ENCODE measurements around the gene CDS1. TPM values are rescaled to one million over a fixed set of nuclear protein-coding genes. Genes with fewer than 3 reads are reported as not detected.

Gene CDS1
- total and polyA plus RNA-seq, 2 of the 8 experiments (the other 6 are each of a cell fraction or from before 2014, with no cell fraction given): 8.7 to 13.9 TPM

DNA sequence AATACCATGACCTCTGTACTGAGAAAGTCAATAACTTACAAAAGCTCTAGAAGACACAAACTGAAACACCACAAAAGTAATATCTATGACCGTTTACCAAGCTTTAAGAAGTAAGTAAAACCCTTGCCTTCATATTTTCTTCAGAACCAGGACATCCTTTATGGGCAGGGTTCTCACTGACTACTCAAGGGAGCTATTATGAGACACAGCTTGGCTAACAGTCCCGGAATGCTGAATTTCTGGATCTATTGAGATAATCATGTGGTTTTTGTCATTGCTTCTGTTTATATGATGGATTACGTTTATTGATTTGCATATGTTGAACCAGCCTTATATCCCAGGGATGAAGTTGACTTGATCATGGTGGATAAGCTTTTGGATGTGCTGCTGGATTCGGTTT, 19.9 kb upstream of the CDS1 start:
- Histone ChIP-seq H3K4me1 (replicated peaks in 1 of 4; ENCODE audit: control insufficient read depth in 3 of 4, insufficient read depth in 4 of 4, low read length in 3 of 4) (peaks cover 3 to 11% (median 8%) of the 10 kb centered on the region in 4 experiments; a peak in 4 of 7 replicates), H3K23ac (ENCODE audit: insufficient read length) (no peak overlapping the region), H3K9me3 (ENCODE audit: insufficient read depth in 2 of 2, low read depth in 1 of 2, low read length in 1 of 2) (no peaks in the 10 kb centered on the region), H4K5ac (ENCODE audit: insufficient read length, low read depth, low read length) (peak overlapping the region; percentile 44), H4K91ac (replicated peaks; ENCODE audit: insufficient read length, low read length) (no peak overlapping the region), H2AK5ac (ENCODE audit: low read depth, low read length) (no peak overlapping the region), H3K14ac (ENCODE audit: insufficient read length) (no peak overlapping the region), H2BK20ac (ENCODE audit: low read length) (no peak overlapping the region), H3K23me2 (ENCODE audit: low read depth, low read length) (no peaks in the 10 kb centered on the region), H2AFZ (ENCODE audit: low read length) (no peak overlapping the region), H3K18ac (ENCODE audit: extremely low read depth, low read length) (no peak overlapping the region), H3K36me3 (ENCODE audit: control insufficient read depth in 2 of 4, insufficient read depth in 4 of 4, low read length in 3 of 4) (no peaks in the 10 kb centered on the region), H3K9ac (replicated peaks in 1 of 4; ENCODE audit: extremely low read depth in 1 of 4, low read depth in 3 of 4, low read length in 3 of 4) (no peak overlapping the region), H3K79me2 (ENCODE audit: control insufficient read depth in 1 of 2, insufficient read depth in 2 of 2, low read length in 2 of 2) (no peaks in the 10 kb centered on the region), H4K8ac (ENCODE audit: extremely low read depth, insufficient read depth, low read length) (no peak overlapping the region), H2BK5ac (ENCODE audit: low read depth, low read length) (no peak overlapping the region), H2BK12ac (ENCODE audit: low read depth, low read length) (no peak overlapping the region), H3K4me3 (ENCODE audit: extremely low read depth in 1 of 4, insufficient read depth in 2 of 4, low read depth in 3 of 4, low read length in 4 of 4) (no peak overlapping the region), H4K20me1 (replicated peaks in 1 of 2; ENCODE audit: control insufficient read depth in 1 of 2, insufficient read depth in 2 of 2, low read length in 2 of 2) (no peaks in the 10 kb centered on the region), H2BK120ac (replicated peaks; ENCODE audit: low read depth, low read length) (no peak overlapping the region), H3K27me3 (replicated peaks in 1 of 4; ENCODE audit: control insufficient read depth in 3 of 4, extremely low read depth in 1 of 4, insufficient read depth in 3 of 4, low read length in 3 of 4) (no peaks in the 10 kb centered on the region), H2BK15ac (ENCODE audit: low read length) (no peak overlapping the region), H3K79me1 (ENCODE audit: low read depth, low read length) (no peaks in the 10 kb centered on the region), H3K4ac (replicated peaks; ENCODE audit: insufficient read length, low read depth, low read length) (no peak overlapping the region), H3K4me2 (ENCODE audit: insufficient read depth in 1 of 2, low read depth in 2 of 2, low read length in 2 of 2) (no peak overlapping the region), H3K56ac (replicated peaks; ENCODE audit: insufficient read length, low read depth, low read length) (no peak overlapping the region), H3K27ac (ENCODE audit: low read depth, low read length) (no peak overlapping the region)
- no peak for DNase-seq (ENCODE audit: low read depth in 1 of 2, low spot score in 2 of 2)
- ChIA-PET CTCF (ENCODE audit: partially characterized antibody) (interaction anchor here (0.8 to 3.2 kb wide), 2 partner anchors 16 to 32 kb away, joined by 3 to 12 read pairs; no protein-coding TSS in a partner anchor), POLR2A (ENCODE audit: partially characterized antibody) (no interaction called here)
- FAIRE-seq: peak; percentile 57
- 94% methylated on average over 4 of the region's 4 CpGs; no CpG with 5 or more reads in 1 of the 2 experiments for WGBS, 2 experiments (ENCODE audit: extremely low coverage in 1 of 2, insufficient coverage in 1 of 2, insufficient read length in 1 of 2, insufficient replicate concordance in 2 of 2, low coverage in 1 of 2, low lambda C conversion rate in 2 of 2, missing lambda C conversion rate in 1 of 2)
- TF ChIP-seq SP1 (IDR thresholded peaks at IDR 0.05; ENCODE audit: low read depth, low read length) (no peak), GTF2F1 (IDR thresholded peaks at IDR 0.05; ENCODE audit: borderline replicate concordance, low read depth, low read length) (no peak), POLR2AphosphoS5 (IDR thresholded peaks at IDR 0.05; ENCODE audit: low read depth, low read length) (no peak), TAF7 (optimal IDR thresholded peaks at IDR 0.05; ENCODE audit: borderline replicate concordance, low read depth, low read length) (no peak), YY1 (IDR thresholded peaks at IDR 0.05; ENCODE audit: low read depth, low read length) (no peak), CEBPB (IDR thresholded peaks at IDR 0.05; ENCODE audit: low read depth, low read length) (no peak), CBX5 (IDR thresholded peaks at IDR 0.05; ENCODE audit: low read depth, low read length) (no peak), JUND (IDR thresholded peaks at IDR 0.05; ENCODE audit: low read length) (no peak)
- TF ChIP-seq, protein P1, sequence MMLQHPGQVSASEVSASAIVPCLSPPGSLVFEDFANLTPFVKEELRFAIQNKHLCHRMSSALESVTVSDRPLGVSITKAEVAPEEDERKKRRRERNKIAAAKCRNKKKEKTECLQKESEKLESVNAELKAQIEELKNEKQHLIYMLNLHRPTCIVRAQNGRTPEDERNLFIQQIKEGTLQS (IDR thresholded peaks at IDR 0.05; ENCODE audit: insufficient read depth, low read depth, low read length): no peak
- TF ChIP-seq, protein P2, sequence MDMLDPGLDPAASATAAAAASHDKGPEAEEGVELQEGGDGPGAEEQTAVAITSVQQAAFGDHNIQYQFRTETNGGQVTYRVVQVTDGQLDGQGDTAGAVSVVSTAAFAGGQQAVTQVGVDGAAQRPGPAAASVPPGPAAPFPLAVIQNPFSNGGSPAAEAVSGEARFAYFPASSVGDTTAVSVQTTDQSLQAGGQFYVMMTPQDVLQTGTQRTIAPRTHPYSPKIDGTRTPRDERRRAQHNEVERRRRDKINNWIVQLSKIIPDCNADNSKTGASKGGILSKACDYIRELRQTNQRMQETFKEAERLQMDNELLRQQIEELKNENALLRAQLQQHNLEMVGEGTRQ (IDR thresholded peaks at IDR 0.05; ENCODE audit: low read length): no peak
- TF ChIP-seq, protein P3, sequence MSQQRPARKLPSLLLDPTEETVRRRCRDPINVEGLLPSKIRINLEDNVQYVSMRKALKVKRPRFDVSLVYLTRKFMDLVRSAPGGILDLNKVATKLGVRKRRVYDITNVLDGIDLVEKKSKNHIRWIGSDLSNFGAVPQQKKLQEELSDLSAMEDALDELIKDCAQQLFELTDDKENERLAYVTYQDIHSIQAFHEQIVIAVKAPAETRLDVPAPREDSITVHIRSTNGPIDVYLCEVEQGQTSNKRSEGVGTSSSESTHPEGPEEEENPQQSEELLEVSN (IDR thresholded peaks at IDR 0.05): no peak
- TF ChIP-seq, protein P4, sequence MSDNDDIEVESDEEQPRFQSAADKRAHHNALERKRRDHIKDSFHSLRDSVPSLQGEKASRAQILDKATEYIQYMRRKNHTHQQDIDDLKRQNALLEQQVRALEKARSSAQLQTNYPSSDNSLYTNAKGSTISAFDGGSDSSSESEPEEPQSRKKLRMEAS (IDR thresholded peaks at IDR 0.05): no peak

Measured in H1 (cell line).